NCI-H2081 (cell line): ENCODE measurements around the gene BANF2.
"Not testable (repeated sequence)": the region's sequence is repeated elsewhere in the genome, so short reads cannot be mapped to it uniquely, and the experiment has no call there.

ENCODE experiments used
- DNase-seq, 2 experiments: peaks; one replicate each; lab custom pipeline; 2025; lab: John Stamatoyannopoulos, UW

The BANF2 gene

GRCh38 chr20:17699931-17700351 lies at the start of gene BANF2:
Gene BANF2, plus strand, starts transcription at chr20:17699966. Its CDS starts 25,060 bp downstream, at chr20:17725026.
- DNase-seq = no peak

- no peak for DNase-seq
Measured at GRCh38 chr20:17650301-17651128, 49.3 kb upstream of the BANF2 start.

GRCh38 chr20:17651129-17651759 lies 48.5 kb upstream of the BANF2 start:
- DNase-seq = no peak

GRCh38 chr20:17651760-17652388 lies 47.9 kb upstream of the BANF2 start:
- DNase-seq = no peak

- no peak for DNase-seq
Measured at GRCh38 chr20:17652411-17652810, 47.4 kb upstream of the BANF2 start.

- DNase-seq = no peak
Measured at GRCh38 chr20:17653835-17654648, 45.7 kb upstream of the BANF2 start.

GRCh38 chr20:17654649-17655285 lies 45.0 kb upstream of the BANF2 start:
- no peak for DNase-seq

- DNase-seq = no peak
Measured at GRCh38 chr20:17655286-17655651, 44.5 kb upstream of the BANF2 start.

- DNase-seq = no peak
Measured at GRCh38 chr20:17655865-17656479, 43.8 kb upstream of the BANF2 start.

GRCh38 chr20:17657079-17657825 lies 42.5 kb upstream of the BANF2 start:
- DNase-seq = no peak

GRCh38 chr20:17657898-17658647 lies 41.7 kb upstream of the BANF2 start:
- no peak for DNase-seq

GRCh38 chr20:17658648-17658993 lies 41.1 kb upstream of the BANF2 start:
- no peak for DNase-seq

- not testable (repeated sequence) for DNase-seq
Measured at GRCh38 chr20:17659344-17659743, 40.4 kb upstream of the BANF2 start.

GRCh38 chr20:17659801-17660200 lies 40.0 kb upstream of the BANF2 start:
- DNase-seq = no peak

GRCh38 chr20:17660667-17661066 lies 39.1 kb upstream of the BANF2 start:
- no peak for DNase-seq

- no peak for DNase-seq
Measured at GRCh38 chr20:17661121-17661744, 38.5 kb upstream of the BANF2 start.

GRCh38 chr20:17662333-17663039 lies 37.3 kb upstream of the BANF2 start:
- DNase-seq = no peak

- DNase-seq = no peak
Measured at GRCh38 chr20:17663040-17663399, 36.7 kb upstream of the BANF2 start.

- no peak for DNase-seq
Measured at GRCh38 chr20:17663486-17663885, 36.3 kb upstream of the BANF2 start.
